Measurements from ENCODE around the gene KRT32.

DNA sequence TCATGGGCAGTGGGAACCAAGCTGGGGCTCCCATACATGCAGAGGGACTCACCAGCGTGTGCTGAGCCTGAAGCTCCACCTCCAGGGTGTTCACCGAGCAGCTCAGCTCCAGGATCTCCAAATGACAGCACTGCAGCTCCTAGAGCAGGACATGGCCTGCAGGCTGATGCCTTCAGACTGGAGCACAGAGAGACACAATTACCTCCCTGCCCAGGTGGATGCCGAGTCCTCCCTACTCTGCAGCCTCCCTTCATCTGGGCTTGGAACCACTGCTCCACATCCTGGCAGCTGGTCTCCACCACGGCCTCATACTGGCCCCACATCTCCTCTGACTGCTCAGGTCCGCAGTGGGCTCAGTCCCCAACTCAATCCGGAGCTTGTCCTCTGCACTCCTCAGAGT is 18.2 kb downstream of the KRT32 start:
- TF ChIP-seq POLR2A (IDR thresholded peaks at IDR 0.05; ENCODE audit: low read length) (no peak), GATA1 (IDR thresholded peaks at IDR 0.05; ENCODE audit: low read depth, low read length) (no peak)
